ENCODE data around the gene PTPRE.

DNA sequence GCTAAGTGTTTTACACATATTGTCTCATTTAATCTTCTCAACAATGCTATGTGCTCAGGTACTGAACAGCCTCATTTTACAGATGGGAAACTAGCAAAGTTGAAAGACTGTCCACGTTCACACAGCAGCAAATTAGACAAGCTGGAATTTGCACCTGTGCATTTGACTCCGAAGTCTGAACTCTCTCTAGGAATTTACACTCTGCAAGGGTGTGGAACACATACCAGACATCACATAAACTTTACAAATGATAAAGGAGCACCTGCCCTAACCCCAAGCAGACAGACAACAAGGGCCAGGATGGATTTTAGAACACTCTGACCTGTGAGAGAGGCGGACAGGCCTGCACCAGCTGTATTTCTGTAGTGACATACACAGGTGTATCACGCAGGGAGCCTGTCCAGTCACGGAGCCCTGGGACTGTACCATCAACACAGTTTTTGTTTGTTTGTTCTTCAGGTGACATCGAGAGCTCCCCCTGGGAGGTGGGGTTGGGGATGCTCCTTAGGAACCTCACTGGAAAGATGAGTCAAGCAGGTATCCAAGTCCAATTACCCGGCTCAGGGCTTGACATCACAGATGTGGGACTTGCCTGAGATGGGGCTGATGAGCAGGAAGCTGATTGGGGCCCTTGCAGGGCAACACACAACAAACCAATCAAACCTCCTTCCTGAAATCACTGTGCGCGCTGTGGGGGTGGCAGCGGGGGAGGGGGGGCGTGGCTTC, 188.3 kb downstream of the PTPRE start:
- TF ChIP-seq, protein P1, sequence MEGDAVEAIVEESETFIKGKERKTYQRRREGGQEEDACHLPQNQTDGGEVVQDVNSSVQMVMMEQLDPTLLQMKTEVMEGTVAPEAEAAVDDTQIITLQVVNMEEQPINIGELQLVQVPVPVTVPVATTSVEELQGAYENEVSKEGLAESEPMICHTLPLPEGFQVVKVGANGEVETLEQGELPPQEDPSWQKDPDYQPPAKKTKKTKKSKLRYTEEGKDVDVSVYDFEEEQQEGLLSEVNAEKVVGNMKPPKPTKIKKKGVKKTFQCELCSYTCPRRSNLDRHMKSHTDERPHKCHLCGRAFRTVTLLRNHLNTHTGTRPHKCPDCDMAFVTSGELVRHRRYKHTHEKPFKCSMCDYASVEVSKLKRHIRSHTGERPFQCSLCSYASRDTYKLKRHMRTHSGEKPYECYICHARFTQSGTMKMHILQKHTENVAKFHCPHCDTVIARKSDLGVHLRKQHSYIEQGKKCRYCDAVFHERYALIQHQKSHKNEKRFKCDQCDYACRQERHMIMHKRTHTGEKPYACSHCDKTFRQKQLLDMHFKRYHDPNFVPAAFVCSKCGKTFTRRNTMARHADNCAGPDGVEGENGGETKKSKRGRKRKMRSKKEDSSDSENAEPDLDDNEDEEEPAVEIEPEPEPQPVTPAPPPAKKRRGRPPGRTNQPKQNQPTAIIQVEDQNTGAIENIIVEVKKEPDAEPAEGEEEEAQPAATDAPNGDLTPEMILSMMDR (IDR thresholded peaks at IDR 0.05; ENCODE audit: low read depth, low read length): no peak
- no peak for TF ChIP-seq EZH2phosphoT487 (IDR thresholded peaks at IDR 0.05; ENCODE audit: low read depth)
